GM18951 (cell line): Measurements from ENCODE around the gene OTOGL.

ENCODE experiments used
- POLR2A ChIP-seq: IDR thresholded peaks from 4 replicates; pipeline ENCODE4 v1.6.1; 2011; ENCODE audit warnings: mild to moderate bottlenecking; ENCODE audit not compliant: insufficient read length, insufficient read depth; ENCODE audit errors: extremely low read depth
- in situ Hi-C: fragments of 300-500 bp; cut with MboI; formaldehyde crosslinking; loops from one replicate; pipeline ENCODE4 v1.12.0; 2022; ENCODE audit warnings: low sequenced_read_pairs, mixed read lengths, inconsistent platforms; ENCODE audit not compliant: unreplicated experiment

Gene OTOGL

GRCh38 chr12:80183939-80184338 lies 84.6 kb downstream of the OTOGL start:
- TF ChIP-seq POLR2A, result no peak
- in situ Hi-C loops, result no loop called here

- no peak for TF ChIP-seq POLR2A
- in situ Hi-C loops, result no loop called here
Measured at GRCh38 chr12:80184926-80185325, 85.6 kb downstream of the OTOGL start.

- TF ChIP-seq POLR2A, result no peak
- in situ Hi-C loops, result no loop called here
Measured at GRCh38 chr12:80186727-80187217, 87.4 kb downstream of the OTOGL start.

- no peak for TF ChIP-seq POLR2A
- in situ Hi-C loops, result no loop called here
Measured at GRCh38 chr12:80187660-80188090, 88.3 kb downstream of the OTOGL start.

- no peak for TF ChIP-seq POLR2A
- in situ Hi-C loops, result no loop called here
Measured at GRCh38 chr12:80188576-80188975, 89.2 kb downstream of the OTOGL start.

GRCh38 chr12:80189241-80189640 lies 89.9 kb downstream of the OTOGL start:
- no peak for TF ChIP-seq POLR2A
- in situ Hi-C loops, result no loop called here

GRCh38 chr12:80190001-80190400 lies 90.7 kb downstream of the OTOGL start:
- in situ Hi-C loops, result no loop called here
- no peak for TF ChIP-seq POLR2A

- in situ Hi-C loops, result no loop called here
- no peak for TF ChIP-seq POLR2A
Measured at GRCh38 chr12:80192087-80192486, 92.8 kb downstream of the OTOGL start.

- in situ Hi-C loops, result no loop called here
- TF ChIP-seq POLR2A, result no peak
Measured at GRCh38 chr12:80193865-80194264, 94.5 kb downstream of the OTOGL start.

- no peak for TF ChIP-seq POLR2A
- in situ Hi-C loops, result no loop called here
Measured at GRCh38 chr12:80195074-80195726, 95.9 kb downstream of the OTOGL start.

GRCh38 chr12:80195737-80196136 lies 96.4 kb downstream of the OTOGL start:
- in situ Hi-C loops, result no loop called here
- TF ChIP-seq POLR2A, result no peak

- in situ Hi-C loops, result no loop called here
- TF ChIP-seq POLR2A, result no peak
Measured at GRCh38 chr12:80196419-80196818, 97.1 kb downstream of the OTOGL start.

GRCh38 chr12:80198782-80199337 lies 99.5 kb downstream of the OTOGL start:
- no peak for TF ChIP-seq POLR2A
- in situ Hi-C loops, result no loop called here

GRCh38 chr12:80199931-80200330 lies 100.6 kb downstream of the OTOGL start:
- in situ Hi-C loops, result no loop called here

More at GRCh38 chr12:80199931-80200330, 100.6 kb downstream of the OTOGL start:
- TF ChIP-seq POLR2A, result no peak
